GM19238 (cell line): ENCODE data around the gene PLPPR5.

Experiments
- DNase-seq: peaks from one replicate; pipeline ENCODE4 v3.0.0; 2011; ENCODE audit warnings: low spot score; ENCODE audit not compliant: insufficient read length

Gene PLPPR5

DNA sequence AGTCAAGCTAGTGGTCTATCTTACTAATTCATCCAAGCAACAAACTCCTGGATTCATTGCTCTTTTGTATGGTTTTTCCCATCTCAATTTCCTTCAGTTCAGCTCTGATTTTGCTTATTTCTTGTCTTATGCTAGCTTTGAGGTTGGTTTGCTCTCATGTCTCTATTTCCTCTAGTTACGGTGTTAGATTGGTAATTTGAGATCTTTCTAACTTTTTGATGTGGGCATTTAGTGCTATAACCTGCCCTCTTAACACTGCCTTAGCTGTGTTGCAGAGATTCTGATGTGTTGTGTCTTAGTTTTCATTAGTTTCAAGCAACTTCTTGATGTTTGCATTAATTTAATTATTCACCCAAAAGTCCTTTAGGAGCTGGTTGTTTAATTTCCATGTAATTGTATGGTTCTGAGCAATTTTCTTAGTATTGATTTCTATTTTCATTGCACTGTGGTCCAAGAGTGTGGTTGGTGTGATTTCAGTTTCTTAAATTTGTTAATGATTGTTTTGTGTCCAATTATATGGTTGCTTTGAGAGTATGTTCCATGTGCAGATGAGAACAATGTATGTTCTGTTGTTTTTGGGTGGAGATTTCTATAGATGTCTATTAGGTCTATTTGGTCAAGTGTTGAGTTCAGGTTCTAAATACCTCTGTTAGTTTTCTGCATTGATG is 154.6 kb downstream of the PLPPR5 start:
- DNase-seq: no peak

DNA sequence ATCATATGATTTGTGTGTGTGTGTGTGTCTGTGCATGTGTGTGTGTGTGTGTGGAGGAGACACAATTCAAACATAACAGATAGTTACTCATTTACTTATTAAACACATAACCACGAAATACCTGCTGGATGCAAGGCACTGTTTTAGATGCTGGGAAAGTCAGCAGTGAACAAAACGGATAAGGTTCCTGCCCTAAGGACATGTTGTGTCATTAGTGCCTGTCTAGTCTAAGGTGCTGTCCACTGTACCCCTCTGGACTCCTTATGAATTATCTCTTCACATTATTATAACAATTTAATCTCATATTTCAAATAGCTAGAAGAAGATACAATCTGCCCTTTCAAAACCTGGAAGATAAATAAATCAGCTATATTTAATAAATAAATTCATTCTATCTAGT is 162.4 kb downstream of the PLPPR5 start:
- DNase-seq: no peak
